ENCODE data around the gene RPS6KC1.

DNA sequence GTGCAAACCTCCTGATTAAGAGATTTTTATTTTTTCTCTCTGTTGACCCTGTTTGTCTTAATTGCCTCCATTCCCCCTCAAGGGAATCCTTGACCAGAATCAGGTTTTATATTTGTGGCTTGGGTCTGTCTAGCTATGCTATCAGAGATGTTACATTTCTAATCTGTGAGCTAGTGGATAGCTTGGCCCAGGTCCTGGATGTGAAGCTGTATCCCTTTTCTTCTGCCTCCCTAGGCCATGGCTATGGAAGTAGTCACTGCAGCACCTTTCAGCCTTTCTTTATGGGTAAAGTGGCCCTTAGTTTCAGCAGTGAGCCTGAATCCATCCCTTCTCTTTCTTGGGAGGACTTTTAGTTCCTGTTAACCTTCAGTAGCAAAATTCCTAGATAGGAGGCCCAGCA lies 18.4 kb upstream of the RPS6KC1 start:
- TF ChIP-seq, protein P1, sequence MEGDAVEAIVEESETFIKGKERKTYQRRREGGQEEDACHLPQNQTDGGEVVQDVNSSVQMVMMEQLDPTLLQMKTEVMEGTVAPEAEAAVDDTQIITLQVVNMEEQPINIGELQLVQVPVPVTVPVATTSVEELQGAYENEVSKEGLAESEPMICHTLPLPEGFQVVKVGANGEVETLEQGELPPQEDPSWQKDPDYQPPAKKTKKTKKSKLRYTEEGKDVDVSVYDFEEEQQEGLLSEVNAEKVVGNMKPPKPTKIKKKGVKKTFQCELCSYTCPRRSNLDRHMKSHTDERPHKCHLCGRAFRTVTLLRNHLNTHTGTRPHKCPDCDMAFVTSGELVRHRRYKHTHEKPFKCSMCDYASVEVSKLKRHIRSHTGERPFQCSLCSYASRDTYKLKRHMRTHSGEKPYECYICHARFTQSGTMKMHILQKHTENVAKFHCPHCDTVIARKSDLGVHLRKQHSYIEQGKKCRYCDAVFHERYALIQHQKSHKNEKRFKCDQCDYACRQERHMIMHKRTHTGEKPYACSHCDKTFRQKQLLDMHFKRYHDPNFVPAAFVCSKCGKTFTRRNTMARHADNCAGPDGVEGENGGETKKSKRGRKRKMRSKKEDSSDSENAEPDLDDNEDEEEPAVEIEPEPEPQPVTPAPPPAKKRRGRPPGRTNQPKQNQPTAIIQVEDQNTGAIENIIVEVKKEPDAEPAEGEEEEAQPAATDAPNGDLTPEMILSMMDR (IDR thresholded peaks at IDR 0.05), result no peak
- TF ChIP-seq POLR2A (IDR thresholded peaks at IDR 0.05) (no peak), EP300 (IDR thresholded peaks at IDR 0.05) (no peak)

Measured in ovary (tissue), 3 donors.